Activated T-cell treated with anti-CD3 and anti-CD28 coated beads, Interleukin-2, amount 50 U/mL, for 4 hours (primary cell): Measurements from ENCODE around the gene PANX3. TPM values are rescaled to one million over a fixed set of nuclear protein-coding genes. Genes with fewer than 3 reads are reported as not detected.

Experiments used
- ATAC-seq, 2 donors: fragments of 200-7000 bp; cut with Tn5 transposase; one replicate each; pipeline ENCODE4 v1.10.0; 2021
- DNase-seq: peaks from one replicate; pipeline ENCODE4 v3.0.0-alpha.2; 2020
- H3K27me3 Mint-ChIP-seq: one replicate; pipeline ENCODE4 v1.8.0; 2021; ENCODE audit warnings: low read depth, mixed read lengths
- H3K36me3 Mint-ChIP-seq: one replicate; pipeline ENCODE4 v1.8.0; 2022; ENCODE audit warnings: mixed read lengths; ENCODE audit not compliant: insufficient read depth
- H3K4me1 Mint-ChIP-seq: one replicate; pipeline ENCODE4 v1.8.0; 2021; ENCODE audit warnings: low read depth, mixed read lengths
- H3K4me3 Mint-ChIP-seq: one replicate; pipeline ENCODE4 v1.8.0; 2021; ENCODE audit warnings: mild to moderate bottlenecking, moderate library complexity, mixed read lengths
- H3K9me3 Mint-ChIP-seq: one replicate; pipeline ENCODE4 v1.8.0; 2021; ENCODE audit warnings: mixed read lengths
- total RNA-seq, 3 donors: library from RNA; stranded (reverse); gene quantifications; one replicate each; pipeline ENCODE4 v1.2.1, GENCODE V29; 2021

Gene PANX3, protein sequence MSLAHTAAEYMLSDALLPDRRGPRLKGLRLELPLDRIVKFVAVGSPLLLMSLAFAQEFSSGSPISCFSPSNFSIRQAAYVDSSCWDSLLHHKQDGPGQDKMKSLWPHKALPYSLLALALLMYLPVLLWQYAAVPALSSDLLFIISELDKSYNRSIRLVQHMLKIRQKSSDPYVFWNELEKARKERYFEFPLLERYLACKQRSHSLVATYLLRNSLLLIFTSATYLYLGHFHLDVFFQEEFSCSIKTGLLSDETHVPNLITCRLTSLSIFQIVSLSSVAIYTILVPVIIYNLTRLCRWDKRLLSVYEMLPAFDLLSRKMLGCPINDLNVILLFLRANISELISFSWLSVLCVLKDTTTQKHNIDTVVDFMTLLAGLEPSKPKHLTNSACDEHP
- not detected for total RNA-seq

DNA sequence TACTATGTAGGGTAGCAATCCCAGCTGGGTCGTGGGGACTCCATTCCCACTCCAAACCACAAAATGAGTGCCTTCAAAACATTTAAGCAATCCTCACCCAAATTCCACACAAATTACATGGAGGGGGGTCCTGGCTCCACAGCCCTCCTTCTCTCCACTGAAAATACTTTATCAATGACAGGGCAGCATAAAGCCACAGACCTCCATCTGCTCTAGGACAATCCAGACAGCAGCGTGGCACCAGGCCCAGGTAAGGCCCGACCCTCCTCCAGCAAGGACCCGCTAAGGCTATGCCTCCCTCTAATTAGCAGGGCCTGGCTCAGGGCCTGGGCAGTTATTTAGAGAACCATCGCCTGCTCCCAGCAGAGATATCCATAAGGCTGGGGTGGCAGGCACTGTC lies at the start of gene PANX3:
Gene PANX3 (plus strand): TSS at position 365 of the 400 bp plus-strand sequence. CDS start 129 bp downstream, outside the sequence.
- H3K4me1 Mint-ChIP-seq = peaks cover 4% of the 10 kb centered on the region
- peaks cover 4% of the 10 kb centered on the region for H3K27me3 Mint-ChIP-seq
- no peak within 1 kb of the TSS for H3K4me3 Mint-ChIP-seq
- no peaks in the 10 kb centered on the region for H3K36me3 Mint-ChIP-seq
- no peak for ATAC-seq
- no peak for DNase-seq
- H3K9me3 Mint-ChIP-seq = no peaks in the 10 kb centered on the region

DNA sequence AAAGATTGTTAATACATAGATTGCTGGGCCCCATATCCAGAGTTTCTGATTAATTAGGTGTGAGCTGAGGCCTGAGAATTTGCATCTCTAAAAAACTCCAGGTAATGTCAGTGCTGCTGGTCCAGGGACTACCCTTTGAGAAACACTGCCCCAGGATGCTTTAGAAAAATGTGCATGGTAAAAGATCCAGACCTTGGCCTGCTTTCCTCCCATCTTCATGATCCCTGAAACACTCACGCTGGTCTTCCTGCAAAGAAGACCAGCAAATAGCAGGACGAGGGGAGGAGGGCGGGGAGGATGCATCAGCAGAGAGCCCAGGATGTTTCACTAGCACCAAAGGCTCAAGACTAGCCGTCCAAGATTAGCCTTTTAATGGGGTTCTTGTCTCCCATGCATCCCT lies 41.5 kb upstream of the PANX3 start, which contains the start of gene OR8A1:
Gene OR8A1 (plus strand): TSS at position 301 of the 400 bp plus-strand sequence. CDS start 123 bp downstream, outside the sequence.
- Mint-ChIP-seq H3K9me3 (no peaks in the 10 kb centered on the region), H3K36me3 (no peaks in the 10 kb centered on the region), H3K27me3 (peaks cover 21% of the 10 kb centered on the region), H3K4me3 (no peak within 1 kb of the TSS), H3K4me1 (no peaks in the 10 kb centered on the region)
- ATAC-seq (no peak), DNase-seq (no peak)

DNA sequence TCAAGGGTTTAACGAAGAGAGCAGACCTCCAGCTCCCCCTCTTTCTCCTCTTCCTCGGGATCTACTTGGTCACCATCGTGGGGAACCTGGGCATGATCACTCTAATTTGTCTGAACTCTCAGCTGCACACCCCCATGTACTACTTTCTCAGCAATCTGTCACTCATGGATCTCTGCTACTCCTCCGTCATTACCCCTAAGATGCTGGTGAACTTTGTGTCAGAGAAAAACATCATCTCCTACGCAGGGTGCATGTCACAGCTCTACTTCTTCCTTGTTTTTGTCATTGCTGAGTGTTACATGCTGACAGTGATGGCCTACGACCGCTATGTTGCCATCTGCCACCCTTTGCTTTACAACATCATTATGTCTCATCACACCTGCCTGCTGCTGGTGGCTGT lies 41.1 kb upstream of the PANX3 start:
- Mint-ChIP-seq H3K36me3 (no peaks in the 10 kb centered on the region), H3K9me3 (no peaks in the 10 kb centered on the region)

DNA sequence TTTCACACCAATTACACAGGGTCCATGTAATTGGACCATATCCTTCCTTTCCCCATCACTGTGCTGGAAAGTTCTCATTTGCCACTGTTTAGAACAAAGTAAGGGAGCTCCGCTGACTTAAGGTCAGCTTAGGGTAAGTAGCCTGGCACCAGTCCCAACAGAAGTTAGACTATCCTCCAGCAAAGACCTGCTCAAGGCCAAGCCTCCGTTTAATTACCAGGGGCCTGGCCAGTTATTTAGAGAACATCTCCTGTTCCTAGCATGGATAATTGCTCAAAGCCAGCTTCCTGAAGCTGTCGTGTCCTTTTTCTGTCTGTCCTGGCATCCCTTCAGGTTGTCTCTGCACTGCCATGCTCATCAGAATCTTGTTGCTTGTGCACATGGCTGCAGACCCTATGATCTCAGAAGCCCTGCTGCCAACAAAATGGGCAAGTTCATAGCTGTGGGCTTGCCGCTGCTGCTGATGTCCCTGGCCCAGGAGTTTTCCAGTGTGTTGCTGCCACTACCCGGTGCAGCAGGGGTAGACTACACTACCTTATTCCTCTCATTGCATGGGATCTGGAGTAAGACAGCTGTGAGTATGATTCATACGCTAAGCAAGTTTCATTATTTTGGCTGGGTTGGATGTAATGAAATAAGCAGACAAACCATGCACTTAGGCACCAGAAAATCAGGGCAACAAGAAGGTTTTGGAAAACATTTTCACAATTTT lies 33.4 kb upstream of the PANX3 start:
- Mint-ChIP-seq H3K27me3 (peaks cover 3% of the 10 kb centered on the region), H3K9me3 (no peaks in the 10 kb centered on the region), H3K4me3 (no peak overlapping the region), H3K36me3 (no peaks in the 10 kb centered on the region), H3K4me1 (no peaks in the 10 kb centered on the region)
- ATAC-seq = no peak
- no peak for DNase-seq

More for the DNA sequence above, 41.1 kb upstream of the PANX3 start:
- DNase-seq = no peak
- Mint-ChIP-seq H3K27me3 (peaks cover 18% of the 10 kb centered on the region), H3K4me1 (no peaks in the 10 kb centered on the region), H3K4me3 (no peak overlapping the region)
- ATAC-seq = no peak

DNA sequence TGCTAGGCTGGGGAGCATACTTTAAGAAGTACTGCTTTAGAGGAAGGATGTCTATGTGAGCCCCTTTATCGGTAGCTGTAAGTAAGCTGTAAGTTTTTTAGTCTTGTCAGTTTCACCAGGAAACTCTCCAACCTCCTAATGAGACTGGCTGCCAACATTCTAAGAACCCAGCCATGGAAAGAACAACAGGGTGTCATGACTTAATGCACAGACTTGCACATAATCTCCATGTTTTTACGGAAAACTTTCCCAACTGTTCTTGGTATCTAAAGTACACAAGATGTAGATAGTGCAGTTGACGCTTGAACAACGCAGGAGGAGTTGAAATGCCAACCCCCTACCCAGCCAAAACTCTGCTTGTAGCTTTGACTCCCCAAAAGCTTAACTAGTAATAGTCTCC lies 32.5 kb upstream of the PANX3 start:
- no peaks in the 10 kb centered on the region for H3K4me1 Mint-ChIP-seq
- ATAC-seq = no peak
- no peak overlapping the region for H3K4me3 Mint-ChIP-seq
- H3K9me3 Mint-ChIP-seq = no peaks in the 10 kb centered on the region
- H3K27me3 Mint-ChIP-seq = peaks cover 3% of the 10 kb centered on the region
- no peak for DNase-seq
- H3K36me3 Mint-ChIP-seq = no peaks in the 10 kb centered on the region

DNA sequence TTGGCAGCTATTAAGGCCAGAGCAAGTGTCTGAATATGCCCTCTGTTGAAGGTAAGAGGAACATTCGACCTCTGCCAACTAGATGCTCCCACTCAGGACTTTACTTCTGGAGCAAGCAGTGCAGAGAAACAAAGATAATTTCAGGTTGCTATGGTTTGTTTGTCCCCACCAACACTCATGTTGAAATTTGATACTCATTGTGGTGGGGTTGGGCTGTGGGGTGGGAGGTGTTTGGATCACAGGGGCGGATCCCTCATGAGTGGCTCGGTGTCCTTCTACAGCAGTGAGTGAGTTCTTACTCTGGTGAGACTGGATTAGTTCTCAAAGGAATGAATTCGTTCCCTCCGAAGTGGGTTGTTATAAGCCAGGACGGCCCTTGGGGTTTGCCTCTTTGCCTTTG lies 29.4 kb upstream of the PANX3 start:
- no peak for DNase-seq
- no peaks in the 10 kb centered on the region for H3K4me1 Mint-ChIP-seq
- no peak for ATAC-seq
- H3K9me3 Mint-ChIP-seq = no peaks in the 10 kb centered on the region
- H3K27me3 Mint-ChIP-seq = peaks cover 3% of the 10 kb centered on the region
- H3K36me3 Mint-ChIP-seq = no peaks in the 10 kb centered on the region
- no peak overlapping the region for H3K4me3 Mint-ChIP-seq

GRCh38 chr11:124582565-124582964 lies 28.7 kb upstream of the PANX3 start:
- Mint-ChIP-seq H3K36me3 (no peaks in the 10 kb centered on the region), H3K9me3 (no peaks in the 10 kb centered on the region), H3K27me3 (peaks cover 8% of the 10 kb centered on the region), H3K4me1 (no peaks in the 10 kb centered on the region), H3K4me3 (no peak overlapping the region)
- ATAC-seq = no peak
- DNase-seq = no peak

GRCh38 chr11:124583781-124584180 lies 27.4 kb upstream of the PANX3 start:
- no peaks in the 10 kb centered on the region for H3K36me3 Mint-ChIP-seq
- no peak for DNase-seq
- no peaks in the 10 kb centered on the region for H3K4me1 Mint-ChIP-seq
- no peaks in the 10 kb centered on the region for H3K9me3 Mint-ChIP-seq
- H3K27me3 Mint-ChIP-seq = peaks cover 12% of the 10 kb centered on the region
- no peak overlapping the region for H3K4me3 Mint-ChIP-seq
- no peak for ATAC-seq

DNA sequence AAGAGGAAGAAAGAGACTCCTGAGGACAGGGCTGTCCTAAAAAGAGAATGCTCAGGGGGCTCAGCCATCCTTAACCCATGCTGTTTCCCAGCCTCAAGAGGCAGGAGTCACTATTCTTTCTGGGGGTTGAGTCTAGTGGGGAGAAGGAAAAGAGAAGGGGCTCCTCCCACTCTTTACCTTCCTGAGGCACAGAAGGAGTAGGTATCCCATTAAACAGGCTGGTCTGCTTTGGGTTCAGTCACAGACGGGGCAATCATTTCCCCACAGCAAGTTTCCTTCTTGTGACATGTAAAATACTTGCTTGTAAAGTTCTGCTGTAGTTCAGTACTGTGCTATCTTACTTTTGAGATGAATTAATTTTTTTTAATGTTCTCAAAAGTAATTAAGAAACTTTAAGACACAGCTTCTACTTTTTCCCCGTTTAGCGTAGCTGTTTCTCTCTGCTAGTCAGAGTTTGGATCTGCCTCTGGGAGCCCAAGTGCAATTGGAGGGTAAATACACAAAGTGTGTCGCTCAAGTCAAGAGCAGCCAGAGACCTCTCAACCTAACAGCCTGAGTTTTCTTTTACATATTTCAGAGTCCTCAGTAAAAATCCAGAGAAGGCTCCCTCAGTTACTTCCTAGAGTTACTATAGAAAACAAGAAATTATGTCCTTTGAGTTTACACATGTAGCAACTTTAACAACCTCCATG lies 26.4 kb upstream of the PANX3 start:
- no peak for ATAC-seq
- H3K9me3 Mint-ChIP-seq = no peaks in the 10 kb centered on the region
- no peaks in the 10 kb centered on the region for H3K36me3 Mint-ChIP-seq
- no peak overlapping the region for H3K4me3 Mint-ChIP-seq
- peaks cover 16% of the 10 kb centered on the region for H3K27me3 Mint-ChIP-seq
- no peak for DNase-seq
- no peaks in the 10 kb centered on the region for H3K4me1 Mint-ChIP-seq

DNA sequence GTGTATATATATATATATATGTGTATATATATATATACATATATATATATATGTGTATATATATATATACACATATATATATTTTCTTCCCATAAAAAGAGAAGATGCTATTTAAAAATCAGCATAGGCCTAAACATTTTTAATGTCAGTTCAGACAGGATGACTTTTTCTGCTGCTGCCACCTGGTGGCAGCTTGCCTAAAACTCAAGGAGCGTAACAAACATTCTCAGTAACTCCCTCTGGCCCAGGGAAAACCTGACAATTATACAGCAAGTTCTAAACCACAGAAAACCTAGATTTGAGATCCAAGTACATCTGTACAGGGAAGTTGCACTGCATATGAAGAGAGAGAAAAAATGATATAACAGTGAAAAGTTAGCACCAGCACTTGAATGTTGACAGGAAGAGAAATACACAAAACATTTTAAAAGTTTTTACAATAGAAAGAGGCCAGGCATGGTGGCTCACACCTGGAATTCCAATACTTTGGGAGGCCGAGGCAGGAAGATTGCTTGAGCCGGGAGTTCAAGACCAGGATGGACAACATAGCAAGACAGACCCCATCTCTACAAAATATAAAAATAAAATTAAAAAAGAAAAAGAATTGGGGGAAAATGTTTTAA lies 24.9 kb upstream of the PANX3 start:
- H3K9me3 Mint-ChIP-seq = no peaks in the 10 kb centered on the region
- no peaks in the 10 kb centered on the region for H3K4me1 Mint-ChIP-seq
- DNase-seq (peak; percentile 25), ATAC-seq (no peak)
- H3K4me3 Mint-ChIP-seq = no peak overlapping the region
- no peaks in the 10 kb centered on the region for H3K36me3 Mint-ChIP-seq
- peaks cover 16% of the 10 kb centered on the region for H3K27me3 Mint-ChIP-seq

GRCh38 chr11:124591430-124591829 lies 19.8 kb upstream of the PANX3 start:
- no peaks in the 10 kb centered on the region for H3K9me3 Mint-ChIP-seq
- ATAC-seq = no peak

DNA sequence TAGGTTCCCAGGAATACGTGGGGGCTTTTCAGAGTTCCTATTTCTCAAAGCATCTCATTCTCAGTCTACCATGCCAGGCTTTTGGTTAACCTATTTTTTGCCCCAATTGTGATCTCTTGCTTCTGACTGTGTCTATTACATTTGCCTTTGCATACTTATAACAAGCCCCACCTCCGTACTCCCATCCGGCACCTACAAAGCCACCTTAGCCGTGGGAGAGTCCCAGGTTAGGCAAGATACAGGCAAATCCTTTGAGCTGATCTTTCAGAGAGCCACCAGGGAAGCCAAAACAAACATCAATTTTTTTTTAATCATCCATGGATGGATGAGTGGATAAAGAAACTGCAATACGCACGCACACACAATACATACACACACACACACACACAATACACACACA lies 18.6 kb upstream of the PANX3 start:
- Mint-ChIP-seq H3K4me3 (no peak overlapping the region), H3K4me1 (no peaks in the 10 kb centered on the region), H3K36me3 (no peaks in the 10 kb centered on the region), H3K9me3 (no peaks in the 10 kb centered on the region), H3K27me3 (peaks cover 23% of the 10 kb centered on the region)
- DNase-seq = no peak
- ATAC-seq = no peak

More at GRCh38 chr11:124591430-124591829, 19.8 kb upstream of the PANX3 start:
- no peaks in the 10 kb centered on the region for H3K4me1 Mint-ChIP-seq
- DNase-seq = no peak
- peaks cover 23% of the 10 kb centered on the region for H3K27me3 Mint-ChIP-seq
- H3K4me3 Mint-ChIP-seq = no peak overlapping the region
- no peaks in the 10 kb centered on the region for H3K36me3 Mint-ChIP-seq

DNA sequence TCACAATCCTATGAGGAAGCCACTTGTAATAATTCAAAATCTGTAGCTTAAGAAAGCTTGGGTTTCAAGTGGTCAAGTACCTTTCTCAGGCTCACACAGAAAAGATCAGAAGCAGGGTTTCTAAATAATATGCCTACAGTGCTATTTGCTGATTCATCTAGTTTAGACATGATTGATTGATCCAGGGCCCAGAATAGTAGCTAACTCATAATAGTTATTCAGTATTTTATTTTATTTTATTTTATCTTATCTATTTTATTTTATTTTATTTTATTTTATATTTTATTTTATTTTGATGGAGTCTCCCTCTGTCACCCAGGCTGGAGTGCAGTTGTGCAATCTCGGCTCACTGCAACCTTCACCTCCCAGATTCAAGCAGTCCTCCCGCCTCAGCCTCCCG lies 15.9 kb upstream of the PANX3 start:
- no peak overlapping the region for H3K4me3 Mint-ChIP-seq
- ATAC-seq (no peak), DNase-seq (no peak)
- no peaks in the 10 kb centered on the region for H3K9me3 Mint-ChIP-seq
- H3K36me3 Mint-ChIP-seq = no peaks in the 10 kb centered on the region
- H3K27me3 Mint-ChIP-seq = peaks cover 17% of the 10 kb centered on the region
- no peaks in the 10 kb centered on the region for H3K4me1 Mint-ChIP-seq

GRCh38 chr11:124597626-124598025 lies 13.6 kb upstream of the PANX3 start:
- Mint-ChIP-seq H3K4me1 (no peaks in the 10 kb centered on the region), H3K27me3 (peaks cover 28% of the 10 kb centered on the region), H3K36me3 (no peaks in the 10 kb centered on the region), H3K4me3 (no peak overlapping the region), H3K9me3 (no peaks in the 10 kb centered on the region)
- ATAC-seq = no peak
- DNase-seq = no peak
